Suprapubic skin (tissue), 4 donors: Measurements from ENCODE around the gene IL1B. TPM values are rescaled to one million over a fixed set of nuclear protein-coding genes. Genes with fewer than 3 reads are reported as not detected.

Source experiments
- DNase-seq, 2 donors: peaks; one replicate each; pipeline ENCODE4 v3.0.0-alpha.2; 2019; ENCODE audit warnings: low spot score in 2 of 2
- H3K27ac ChIP-seq: fragments of 200-600 bp; sonication (generic); one replicate; pipeline ENCODE4 v1.5.1; 2019
- H3K27me3 ChIP-seq: fragments of 200-600 bp; sonication (generic); one replicate; pipeline ENCODE4 v1.5.1; 2019
- H3K36me3 ChIP-seq: fragments of 200-600 bp; sonication (generic); one replicate; pipeline ENCODE4 v1.5.1; 2019
- H3K4me1 ChIP-seq: fragments of 200-600 bp; sonication (generic); one replicate; pipeline ENCODE4 v1.5.1; 2019
- H3K4me3 ChIP-seq: fragments of 200-600 bp; sonication (generic); one replicate; pipeline ENCODE4 v1.5.1; 2019; ENCODE audit warnings: mild to moderate bottlenecking
- H3K9me3 ChIP-seq: fragments of 200-600 bp; sonication (generic); one replicate; pipeline ENCODE4 v1.5.1; 2019
- EP300 ChIP-seq: sonication (generic); formaldehyde crosslinking; IDR thresholded peaks from one replicate; pipeline ENCODE4 v1.6.1; 2017; ENCODE audit warnings: antibody characterized with exemption
- POLR2A ChIP-seq, 2 donors: fragments of 450-650 bp; IDR thresholded peaks; one replicate each; pipeline ENCODE4 v1.6.1; 2017; ENCODE audit warnings: antibody characterized with exemption in 2 of 2, mild to moderate bottlenecking in 2 of 2, moderate library complexity in 2 of 2
- POLR2AphosphoS5 ChIP-seq, 3 donors: sonication (generic); formaldehyde crosslinking; IDR thresholded peaks; one replicate each; pipeline ENCODE4 v1.6.1; 2017; ENCODE audit warnings: antibody characterized with exemption in 3 of 3
- WGBS: methylation state at CpG from one replicate; pipeline ENCODE4 v1.1.5; 2018; 5-methylcytosine and 5-hydroxymethylcytosine counted together
- total RNA-seq, 4 donors: library from RNA; depleted of rRNA; stranded (reverse); fragments of >200 nt; gene quantifications; one replicate each; pipeline ENCODE4 v1.1.0, GENCODE V29; 2016
- TF ChIP-seq, protein P1 (sequence below), 2 donors: fragments of 200-600 bp in 1 of 2; fragments of 450-650 bp in 1 of 2; sonication (generic) in 1 of 2; IDR thresholded peaks; one replicate each; pipeline ENCODE4 v1.5.1; 2016 to 2019; ENCODE audit warnings: antibody characterized with exemption in 2 of 2, mild to moderate bottlenecking in 1 of 2, moderate library complexity in 1 of 2

Gene IL1B
- total RNA-seq, 4 donors from 2014 or later, result 1.2 TPM; not detected in 3

DNA sequence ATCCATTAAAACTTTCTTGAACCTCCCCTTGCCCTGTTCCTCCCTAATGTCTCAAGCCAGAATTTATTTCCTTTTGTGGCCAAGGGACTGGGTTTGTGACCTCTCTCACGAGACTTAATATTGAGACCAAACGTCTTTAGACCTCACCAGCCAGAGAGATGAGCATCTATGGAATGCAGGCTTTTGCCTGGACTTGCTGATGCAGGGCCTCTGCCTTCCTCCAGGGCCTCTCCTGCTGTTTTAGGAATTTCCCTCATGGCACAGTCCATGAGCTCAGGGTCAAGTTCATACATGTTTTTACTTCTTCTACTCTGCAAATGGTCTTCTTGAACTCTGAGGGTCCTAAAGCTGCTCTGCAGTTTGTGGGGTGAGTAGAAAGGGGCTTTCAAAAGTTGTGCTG is 22.3 kb downstream of the IL1B start:
- WGBS, result 30% methylated on average over 2 of the region's 2 CpGs
- Histone ChIP-seq H3K36me3 (no peaks in the 10 kb centered on the region), H3K9me3 (no peaks in the 10 kb centered on the region), H3K4me1 (peaks cover 33% of the 10 kb centered on the region), H3K27me3 (no peaks in the 10 kb centered on the region), H3K4me3 (no peak overlapping the region), H3K27ac (no peak overlapping the region)
- DNase-seq, result no peak
- TF ChIP-seq EP300 (no peak), POLR2A (IDR thresholded peaks at IDR 0.05) (no peak), POLR2AphosphoS5 (IDR thresholded peaks at IDR 0.05) (no peak)
- TF ChIP-seq, protein P1, sequence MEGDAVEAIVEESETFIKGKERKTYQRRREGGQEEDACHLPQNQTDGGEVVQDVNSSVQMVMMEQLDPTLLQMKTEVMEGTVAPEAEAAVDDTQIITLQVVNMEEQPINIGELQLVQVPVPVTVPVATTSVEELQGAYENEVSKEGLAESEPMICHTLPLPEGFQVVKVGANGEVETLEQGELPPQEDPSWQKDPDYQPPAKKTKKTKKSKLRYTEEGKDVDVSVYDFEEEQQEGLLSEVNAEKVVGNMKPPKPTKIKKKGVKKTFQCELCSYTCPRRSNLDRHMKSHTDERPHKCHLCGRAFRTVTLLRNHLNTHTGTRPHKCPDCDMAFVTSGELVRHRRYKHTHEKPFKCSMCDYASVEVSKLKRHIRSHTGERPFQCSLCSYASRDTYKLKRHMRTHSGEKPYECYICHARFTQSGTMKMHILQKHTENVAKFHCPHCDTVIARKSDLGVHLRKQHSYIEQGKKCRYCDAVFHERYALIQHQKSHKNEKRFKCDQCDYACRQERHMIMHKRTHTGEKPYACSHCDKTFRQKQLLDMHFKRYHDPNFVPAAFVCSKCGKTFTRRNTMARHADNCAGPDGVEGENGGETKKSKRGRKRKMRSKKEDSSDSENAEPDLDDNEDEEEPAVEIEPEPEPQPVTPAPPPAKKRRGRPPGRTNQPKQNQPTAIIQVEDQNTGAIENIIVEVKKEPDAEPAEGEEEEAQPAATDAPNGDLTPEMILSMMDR (IDR thresholded peaks at IDR 0.05), result no peak

DNA sequence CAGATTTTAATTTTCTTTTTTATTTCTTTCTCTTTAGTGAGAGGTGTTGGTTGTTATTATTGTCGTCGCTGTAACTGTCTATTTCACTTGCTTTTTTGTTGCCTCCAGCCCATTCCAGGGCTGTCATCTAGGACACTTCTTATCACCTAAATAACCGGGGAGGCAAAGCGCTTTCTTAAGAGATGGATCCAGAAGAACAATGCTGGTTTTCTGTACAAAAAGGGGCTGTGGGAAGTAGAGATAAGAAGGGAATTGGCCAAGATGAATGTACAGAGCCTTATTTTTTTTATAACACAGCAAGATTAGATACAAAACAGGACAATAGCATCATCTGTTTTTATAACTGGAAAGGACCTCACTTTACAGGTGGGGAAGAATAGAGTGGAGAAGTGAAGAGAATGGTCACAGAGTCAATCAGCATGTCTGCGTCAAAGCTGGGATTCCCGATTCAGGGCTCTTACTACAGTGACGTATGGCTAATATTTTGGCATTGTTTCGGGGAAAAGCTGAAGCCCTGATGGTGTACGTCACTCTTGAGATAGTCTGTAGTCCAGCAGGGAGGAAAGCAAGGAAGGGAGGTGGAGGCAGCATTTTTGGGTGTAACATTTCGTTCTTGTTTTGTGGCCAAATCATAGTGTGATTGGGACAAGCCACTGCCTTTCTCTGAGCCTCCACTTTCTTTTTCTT is 23.2 kb downstream of the IL1B start:
- H3K9me3 ChIP-seq, result no peaks in the 10 kb centered on the region
- DNase-seq, result no peak
- TF ChIP-seq EP300 (no peak), POLR2AphosphoS5 (IDR thresholded peaks at IDR 0.05) (no peak), POLR2A (IDR thresholded peaks at IDR 0.05) (no peak)
- TF ChIP-seq, protein P1 (IDR thresholded peaks at IDR 0.05), result no peak
- H3K36me3 ChIP-seq, result no peaks in the 10 kb centered on the region
- peaks cover 33% of the 10 kb centered on the region for H3K4me1 ChIP-seq
- 81% methylated on average over 10 of the region's 10 CpGs for WGBS
- no peak overlapping the region for H3K27ac ChIP-seq
- H3K27me3 ChIP-seq, result no peaks in the 10 kb centered on the region
- no peak overlapping the region for H3K4me3 ChIP-seq

DNA sequence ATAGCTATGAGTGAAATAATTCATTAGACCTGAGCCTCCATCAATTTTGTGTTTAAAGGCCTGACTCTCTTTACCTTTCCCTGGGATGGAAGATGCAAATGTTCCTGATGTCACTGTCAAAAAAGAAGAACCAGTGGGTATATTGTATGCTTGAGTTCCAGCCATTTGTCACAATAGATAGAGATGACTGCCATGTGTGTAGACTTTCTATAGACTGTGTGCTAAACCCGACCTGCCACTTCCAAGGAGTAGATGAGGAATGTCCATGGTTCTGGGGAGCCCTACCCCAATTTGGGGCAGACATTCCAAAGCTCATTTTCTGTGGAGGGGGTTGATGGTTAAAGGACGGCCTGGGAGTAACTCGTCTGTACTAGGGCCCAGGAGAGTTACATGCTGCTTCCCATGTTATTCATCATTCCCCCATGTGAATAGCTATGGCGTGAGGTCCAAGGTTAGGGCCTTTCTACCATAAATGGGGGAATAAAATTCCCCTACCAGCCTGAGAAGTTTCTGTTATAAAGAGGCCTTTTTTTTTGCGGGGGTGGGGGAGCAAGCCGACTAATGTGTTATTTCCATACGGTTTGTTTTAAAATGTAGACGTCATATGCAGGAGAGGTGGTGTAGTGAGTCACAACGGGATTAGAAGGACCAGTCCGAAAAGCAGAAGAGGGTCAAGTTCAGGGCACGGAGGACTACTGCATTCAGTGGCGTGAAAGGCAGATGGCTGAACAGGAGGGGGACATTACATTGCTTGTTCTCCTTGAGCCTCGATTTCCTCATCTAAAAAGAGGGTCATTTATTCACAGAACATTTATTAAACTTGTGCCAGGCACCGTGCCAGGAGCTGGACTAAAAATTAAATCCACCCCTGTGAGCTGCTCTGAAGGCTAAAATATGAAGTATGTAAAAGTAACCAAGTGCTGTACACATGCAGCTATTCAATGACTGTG is 24.0 kb downstream of the IL1B start:
- DNase-seq, result no peak
- H3K27ac ChIP-seq, result no peak overlapping the region
- WGBS, result 62% methylated on average over 14 of the region's 14 CpGs
- H3K27me3 ChIP-seq, result no peaks in the 10 kb centered on the region
- TF ChIP-seq, protein P1 (IDR thresholded peaks at IDR 0.05), result no peak
- TF ChIP-seq POLR2A (IDR thresholded peaks at IDR 0.05) (no peak), EP300 (no peak), POLR2AphosphoS5 (IDR thresholded peaks at IDR 0.05) (no peak)
- no peaks in the 10 kb centered on the region for H3K9me3 ChIP-seq
- no peak overlapping the region for H3K4me3 ChIP-seq
- no peaks in the 10 kb centered on the region for H3K36me3 ChIP-seq
- H3K4me1 ChIP-seq, result peaks cover 33% of the 10 kb centered on the region

DNA sequence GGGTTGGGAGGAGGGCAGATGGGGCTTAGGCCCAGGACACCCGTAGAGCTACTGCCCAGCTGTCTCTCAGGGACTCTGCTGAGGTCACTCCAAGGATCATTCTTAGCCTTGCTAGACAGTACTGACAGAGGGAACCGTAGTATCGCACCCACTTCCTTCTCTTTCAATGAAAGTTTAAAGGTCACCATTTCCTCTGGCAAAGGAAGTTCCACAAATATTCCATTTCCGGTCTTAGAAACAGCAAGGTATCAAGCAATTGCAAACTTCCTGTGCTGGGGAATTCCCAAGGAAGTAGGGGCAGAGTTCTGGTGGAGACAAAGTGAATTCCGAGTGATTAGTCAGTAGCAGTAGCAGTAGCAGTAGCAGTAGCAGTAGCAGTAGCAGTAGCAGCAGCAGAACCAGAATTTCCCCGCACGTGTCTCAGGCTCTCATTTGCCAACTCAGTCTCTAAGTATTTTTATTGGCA is 24.7 kb downstream of the IL1B start:
- no peak for TF ChIP-seq POLR2A (IDR thresholded peaks at IDR 0.05)
- TF ChIP-seq POLR2AphosphoS5 (IDR thresholded peaks at IDR 0.05), result no peak
- no peak for TF ChIP-seq EP300
- TF ChIP-seq, protein P1 (IDR thresholded peaks at IDR 0.05), result no peak
- Histone ChIP-seq H3K4me1 (peaks cover 33% of the 10 kb centered on the region), H3K9me3 (no peaks in the 10 kb centered on the region), H3K27me3 (no peaks in the 10 kb centered on the region), H3K4me3 (no peak overlapping the region), H3K27ac (no peak overlapping the region), H3K36me3 (no peaks in the 10 kb centered on the region)
- WGBS, result 39% methylated on average over 7 of the region's 7 CpGs
- no peak for DNase-seq
